Activated CD8-positive, alpha-beta memory T cell treated with anti-CD3 and anti-CD28 coated beads for 24 hours (primary cell): Measurements from ENCODE around the gene DGKB.

Source experiments
- DNase-seq: peaks from one replicate; pipeline ENCODE4 v3.0.0-alpha.2; 2020

The DGKB gene

DNA sequence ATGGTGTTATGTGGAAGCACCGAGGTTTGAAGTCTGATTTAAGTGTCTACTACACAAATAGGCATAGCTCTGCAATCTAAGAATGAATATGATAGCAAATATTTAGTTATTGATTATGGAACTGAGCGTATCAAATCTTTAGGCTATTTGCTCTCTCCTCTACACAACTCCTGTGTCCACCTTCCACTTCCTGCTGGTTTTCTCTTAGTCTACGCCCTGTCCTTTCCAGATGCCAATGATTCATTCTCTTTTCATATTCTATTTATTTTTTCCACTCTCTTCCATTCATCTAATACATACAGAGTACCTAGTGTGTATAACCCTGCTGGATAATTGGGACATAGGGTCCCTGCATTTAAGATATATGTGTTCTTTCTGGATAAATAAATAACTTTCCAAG is 83.7 kb downstream of the DGKB start:
- no peak for DNase-seq

DNA sequence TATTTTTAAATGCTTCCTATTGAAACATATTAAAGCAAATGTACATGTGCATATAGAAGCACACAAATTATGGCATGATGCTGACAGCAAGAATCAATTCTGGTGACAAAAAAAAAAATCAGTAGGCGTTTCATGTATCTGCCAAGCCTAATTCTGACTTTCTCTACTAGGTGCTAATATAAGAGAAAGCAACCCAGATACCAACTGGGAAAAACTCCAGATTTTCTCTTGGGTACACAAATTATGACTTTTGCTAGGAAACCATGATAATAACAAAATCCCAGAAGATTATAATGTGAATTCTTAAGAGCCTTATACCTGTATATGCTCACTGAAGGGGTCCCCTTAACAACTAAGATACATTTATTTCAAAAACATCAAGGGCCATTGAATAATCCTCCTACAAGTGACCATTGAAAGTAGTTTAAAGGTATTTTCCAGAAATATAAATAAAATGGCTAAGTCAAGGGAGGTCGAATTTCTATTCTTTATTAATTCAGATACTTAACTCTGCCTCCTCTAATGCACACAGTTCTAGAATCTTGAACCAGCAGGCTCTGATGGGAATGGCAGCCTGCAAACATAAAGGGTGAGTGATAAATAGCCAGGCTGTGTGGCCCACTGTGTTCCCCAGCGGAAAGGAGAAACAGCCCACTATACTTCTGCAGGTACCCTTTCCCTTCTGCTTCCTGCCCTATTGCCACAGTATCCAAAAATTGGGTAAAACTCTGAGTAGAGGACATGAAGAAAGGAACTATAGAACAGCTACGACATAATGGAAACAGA is 84.5 kb downstream of the DGKB start:
- DNase-seq = no peak

DNA sequence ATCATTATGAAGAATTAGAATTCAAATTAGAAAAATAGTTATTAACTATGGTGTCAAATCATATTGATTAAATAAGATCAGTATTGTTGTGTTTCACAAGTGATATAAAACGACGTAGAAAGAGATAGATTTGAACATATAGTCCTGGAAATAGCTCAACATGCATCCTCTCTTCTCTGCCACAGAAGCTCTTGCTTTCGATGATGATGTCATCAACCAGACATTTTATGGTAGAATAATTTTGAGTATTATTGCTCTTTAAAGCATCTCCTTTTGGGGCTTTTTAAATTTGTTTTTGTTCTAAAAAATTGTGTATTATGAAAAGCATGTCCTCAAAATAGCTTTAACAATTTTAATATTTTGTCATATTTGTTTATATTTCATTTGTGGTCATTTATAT is 95.0 kb downstream of the DGKB start:
- no peak for DNase-seq

DNA sequence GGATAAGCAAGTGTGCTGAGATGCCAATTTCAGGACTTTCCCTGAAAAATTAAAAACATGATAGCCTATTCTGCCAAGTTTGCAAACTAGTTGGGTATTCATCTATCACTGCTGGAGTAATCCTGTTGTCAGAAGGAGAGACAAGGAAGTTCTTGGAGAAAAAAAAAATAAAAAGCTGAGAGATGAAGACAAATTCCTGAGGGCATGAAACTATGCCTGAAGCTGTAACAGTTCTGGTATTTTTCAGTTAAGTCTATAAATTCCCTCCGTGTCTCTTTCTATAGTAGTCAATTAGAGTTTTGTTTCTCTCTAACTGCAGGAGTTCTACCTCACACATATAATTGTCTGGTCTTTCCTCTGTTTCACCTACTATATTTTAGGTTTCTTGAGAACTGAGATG is 95.7 kb downstream of the DGKB start:
- no peak for DNase-seq

DNA sequence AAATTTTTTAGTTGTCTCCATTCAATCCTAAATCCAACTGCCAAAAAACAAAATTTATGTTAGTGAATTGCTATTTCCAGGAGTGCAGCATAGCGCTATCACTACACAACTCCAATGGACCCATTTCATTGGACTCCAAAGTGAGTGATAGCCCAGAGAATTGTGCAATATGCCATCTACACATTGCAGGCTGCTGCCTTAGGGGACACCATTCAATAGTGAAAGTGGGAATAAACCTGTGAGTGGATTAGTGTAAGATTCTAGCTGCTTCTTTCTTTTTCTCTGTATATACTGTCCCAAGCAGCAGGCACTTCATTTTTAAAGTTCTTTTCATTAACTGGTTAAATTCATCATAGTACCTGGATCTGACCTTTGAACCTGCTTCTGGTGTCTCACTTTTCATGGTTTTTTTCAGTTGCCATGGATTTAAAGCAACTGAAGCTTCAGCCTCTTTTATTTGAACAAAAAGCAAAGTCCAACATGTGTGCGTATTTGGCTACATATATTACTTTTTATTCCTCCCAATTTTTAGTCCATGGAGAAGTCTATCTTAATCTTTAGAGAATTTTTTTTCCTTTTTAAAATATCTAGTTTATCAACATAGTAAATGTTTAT is 97.3 kb downstream of the DGKB start:
- DNase-seq = no peak

DNA sequence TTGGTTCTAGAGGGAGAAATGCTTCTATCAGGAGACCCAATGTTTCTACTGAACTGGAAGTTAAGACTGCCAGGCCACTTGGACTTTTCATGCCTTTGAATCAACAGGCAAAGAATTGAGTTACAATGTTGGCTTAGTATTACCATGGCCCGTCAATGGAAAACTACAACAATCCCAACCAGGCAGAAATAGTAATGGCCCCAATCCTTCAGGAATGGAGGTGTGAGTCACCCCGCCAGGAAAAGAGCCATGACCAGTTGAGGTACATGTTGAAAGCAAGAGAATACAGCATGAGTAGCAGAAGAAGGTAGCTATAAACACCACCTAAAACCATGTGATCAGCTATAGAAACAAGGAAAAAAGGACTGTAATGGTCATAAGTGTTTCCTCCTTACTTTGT is 101.9 kb downstream of the DGKB start:
- DNase-seq = no peak

DNA sequence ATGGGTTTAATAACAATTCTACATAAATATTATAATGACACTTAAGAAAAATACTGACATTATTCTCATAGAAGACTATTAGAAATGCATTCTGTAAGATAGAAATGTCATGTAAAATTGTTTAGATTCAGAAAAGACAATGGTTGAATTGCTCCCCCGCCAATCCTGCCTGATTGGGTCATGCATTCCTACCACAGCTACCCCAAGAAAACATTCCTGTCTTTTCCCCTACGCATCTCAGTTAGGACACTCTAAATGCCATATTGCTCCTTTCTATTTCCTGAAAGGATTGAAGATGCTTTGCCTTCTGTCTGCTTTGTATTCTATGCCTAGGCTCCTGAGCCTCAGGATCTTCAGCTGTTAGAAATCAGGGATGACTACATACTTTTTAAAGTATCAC is 109.4 kb downstream of the DGKB start:
- no peak for DNase-seq

DNA sequence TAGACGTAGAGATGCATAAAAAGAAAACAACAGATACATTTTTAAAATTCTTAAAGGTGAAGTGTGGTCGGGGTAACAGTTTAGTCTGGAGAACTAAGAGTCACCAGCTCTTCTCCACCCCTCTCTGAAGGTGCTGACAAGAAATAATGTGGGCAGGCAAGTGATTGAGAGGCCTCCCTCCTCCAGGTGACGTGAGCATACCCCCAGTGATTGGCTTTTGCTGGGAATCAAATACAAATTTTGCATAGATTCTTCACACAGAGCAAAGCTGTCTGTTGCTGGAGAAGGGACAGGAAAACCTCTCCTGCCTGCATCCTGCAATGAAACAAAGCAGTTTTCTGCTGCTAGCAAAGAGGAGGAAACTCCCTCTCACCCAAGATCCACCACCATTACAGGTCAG is 115.0 kb downstream of the DGKB start:
- DNase-seq = no peak

DNA sequence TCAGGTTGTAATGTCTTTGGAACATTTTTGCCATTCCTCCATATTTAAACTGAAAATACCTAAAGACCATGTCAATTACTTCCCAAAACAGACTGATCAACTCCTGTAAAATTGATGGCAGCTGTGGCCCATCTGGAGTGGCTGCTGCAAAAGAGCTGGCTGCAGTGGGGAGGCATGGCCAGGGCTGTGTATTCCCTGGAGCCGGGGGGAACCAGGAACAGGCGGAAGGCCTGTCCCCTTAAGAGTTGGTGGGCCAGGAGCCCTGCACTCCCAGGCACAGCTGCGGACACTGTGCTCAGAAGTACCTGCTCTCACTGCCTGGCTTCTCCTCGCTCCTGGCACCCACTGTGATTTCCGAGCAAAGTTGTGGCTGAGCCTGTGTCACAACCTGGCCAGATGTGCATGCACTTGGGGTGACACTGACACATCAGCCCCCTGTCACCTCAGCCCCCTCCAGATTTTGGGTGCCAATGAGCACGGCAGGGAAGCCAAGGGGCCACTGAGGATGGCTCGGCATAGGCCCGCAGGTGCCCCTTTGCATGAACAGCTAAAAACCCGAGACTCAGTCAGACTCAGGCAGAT is 116.1 kb downstream of the DGKB start:
- no peak for DNase-seq

DNA sequence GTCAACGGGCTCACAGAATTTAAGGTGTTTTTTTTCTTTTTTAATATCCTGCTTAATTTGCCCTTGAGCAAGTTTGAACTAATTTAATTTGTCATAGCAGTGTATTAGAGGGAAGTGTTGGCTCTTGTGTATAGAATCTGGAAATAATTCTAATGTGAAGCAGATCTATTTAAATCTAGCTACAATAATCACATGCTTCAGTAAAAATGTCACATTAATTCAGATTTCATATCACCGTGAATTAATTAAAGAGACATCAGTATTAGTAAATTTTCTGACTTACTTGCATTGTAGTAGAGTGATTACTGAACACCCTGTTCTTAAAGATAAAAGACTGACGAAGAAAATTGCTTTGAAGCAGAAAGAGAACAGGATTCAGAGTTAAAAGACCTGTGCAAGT is 124.7 kb downstream of the DGKB start:
- no peak for DNase-seq

DNA sequence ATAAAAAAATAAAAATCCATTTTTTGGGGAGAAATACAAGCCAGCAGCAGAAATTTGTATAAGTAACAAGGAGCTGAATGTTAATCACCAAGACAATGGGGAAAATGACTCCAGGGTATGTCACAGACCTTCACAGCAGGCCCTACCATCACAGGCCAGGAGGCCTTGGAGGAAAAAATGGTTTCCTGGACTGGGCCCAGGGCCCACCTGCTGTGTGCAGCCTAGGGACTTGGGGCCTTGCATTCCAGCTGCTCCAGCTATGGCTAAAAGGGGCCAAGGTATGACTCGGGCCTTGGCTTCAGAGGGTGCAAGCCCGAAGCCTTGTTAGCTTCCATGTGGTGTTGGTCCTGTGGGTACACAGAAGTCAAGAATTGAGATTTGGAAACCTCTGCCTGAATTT is 126.3 kb downstream of the DGKB start:
- DNase-seq = no peak

DNA sequence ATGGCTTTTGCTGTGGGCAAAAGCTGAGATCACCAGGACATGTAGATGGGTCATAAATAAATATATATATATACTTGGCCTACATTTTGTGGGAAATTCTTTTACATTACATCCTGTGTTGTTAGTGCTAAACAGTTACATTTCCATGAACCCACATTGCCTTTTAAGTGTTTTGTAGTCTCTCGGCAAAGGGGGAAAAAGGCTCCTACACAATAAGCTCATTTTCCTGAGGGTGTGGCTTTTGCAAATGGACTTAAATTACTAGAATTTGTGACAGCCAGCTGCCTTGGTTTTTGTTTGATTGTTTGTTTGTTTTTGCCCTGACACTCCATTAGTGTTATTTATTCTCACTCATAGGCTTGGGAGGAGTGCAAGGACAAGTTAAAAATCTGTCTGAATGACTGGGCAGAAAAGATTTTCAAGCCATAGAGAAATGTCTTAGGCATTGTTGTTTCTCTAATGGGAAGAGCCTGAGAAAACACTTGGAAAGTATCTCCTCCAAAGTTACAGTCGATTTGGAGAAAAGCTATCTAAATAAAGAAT is 128.8 kb downstream of the DGKB start:
- DNase-seq = no peak

DNA sequence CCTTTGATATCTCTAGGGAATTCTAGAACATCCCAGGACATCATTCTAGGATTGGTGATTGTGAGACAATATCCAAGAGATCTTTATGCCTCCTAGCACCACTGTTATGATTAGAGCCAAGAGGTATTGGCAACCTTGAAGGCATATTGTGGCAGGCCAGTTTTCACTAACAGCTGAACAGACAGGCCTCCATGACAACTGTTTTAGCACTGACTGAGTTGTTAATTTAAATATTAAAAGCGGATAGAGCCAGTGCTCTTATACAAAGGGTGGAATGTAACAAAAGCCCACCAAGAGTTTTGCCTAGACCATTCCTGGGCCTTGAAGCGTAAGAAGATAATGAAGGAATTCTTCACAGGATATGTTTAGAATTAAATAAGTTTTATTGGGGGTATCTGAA is 131.9 kb downstream of the DGKB start:
- DNase-seq = no peak

DNA sequence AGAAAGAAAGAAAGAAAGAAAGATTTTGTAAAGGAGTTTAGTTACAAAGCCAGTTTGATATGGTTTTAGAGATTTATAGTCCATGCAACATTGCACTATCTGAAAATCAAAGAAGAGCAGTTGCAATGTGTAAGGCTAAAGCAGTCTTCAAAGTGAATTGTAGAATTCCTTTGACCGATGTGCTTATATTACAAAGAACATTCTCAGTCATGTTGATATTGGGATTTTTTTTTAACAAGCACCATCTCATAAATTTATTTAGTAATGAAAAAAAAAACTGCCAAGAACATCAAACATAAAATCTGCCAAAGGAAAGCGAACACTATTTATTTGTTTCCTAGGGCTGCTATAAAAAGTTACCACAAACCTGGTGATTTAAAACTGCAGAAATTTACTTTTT is 133.3 kb downstream of the DGKB start:
- DNase-seq = no peak

DNA sequence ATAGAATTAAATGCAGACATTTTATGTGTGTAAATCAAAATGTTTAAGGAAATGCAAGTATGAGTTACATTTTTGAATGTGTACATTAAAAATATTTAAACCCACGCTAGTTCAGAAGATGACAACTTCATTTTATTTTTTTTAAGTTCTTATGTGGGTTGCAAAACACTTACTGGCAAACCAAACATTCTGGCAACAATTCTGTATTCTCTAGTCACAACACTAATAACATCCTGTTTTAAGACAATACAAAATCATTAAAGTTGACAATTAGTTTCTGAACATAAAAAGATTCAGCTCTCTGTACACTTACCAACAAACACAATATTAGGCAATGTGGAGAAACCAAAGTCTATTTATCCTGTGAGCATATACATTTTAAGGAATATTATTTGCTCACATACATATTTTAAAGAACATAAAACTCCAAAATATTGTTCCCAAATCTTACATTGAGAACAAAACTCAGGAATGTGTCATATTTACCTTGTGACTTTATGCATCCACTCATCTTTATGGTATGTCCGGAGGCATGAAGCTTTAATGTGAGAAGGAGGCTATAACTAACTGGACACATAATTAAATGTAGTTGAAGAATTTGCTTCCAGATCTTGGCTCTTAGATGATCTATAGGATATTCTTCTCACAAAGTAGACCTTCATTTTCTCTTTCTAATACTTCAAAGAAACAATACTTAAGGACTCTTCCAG is 134.7 kb downstream of the DGKB start:
- no peak for DNase-seq

DNA sequence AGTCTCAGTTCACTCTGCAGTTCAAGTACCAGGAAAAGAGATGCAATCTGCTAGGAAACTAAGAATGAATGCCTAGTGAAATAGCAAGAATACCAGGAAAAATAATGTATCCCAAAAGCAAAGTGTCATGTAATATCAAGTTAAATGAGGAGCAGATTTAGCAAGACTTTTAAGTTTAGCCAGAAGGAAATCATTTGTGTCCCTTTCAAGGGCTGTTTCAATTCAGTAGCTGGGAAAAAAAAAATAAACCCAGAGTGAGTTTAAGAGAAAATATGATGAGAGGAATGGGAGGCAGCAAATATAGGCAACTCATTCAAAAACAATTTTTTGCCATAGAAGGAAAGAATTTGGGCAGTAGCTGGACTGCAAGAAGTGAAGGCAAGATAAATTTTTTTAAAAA is 135.8 kb downstream of the DGKB start:
- DNase-seq = no peak

DNA sequence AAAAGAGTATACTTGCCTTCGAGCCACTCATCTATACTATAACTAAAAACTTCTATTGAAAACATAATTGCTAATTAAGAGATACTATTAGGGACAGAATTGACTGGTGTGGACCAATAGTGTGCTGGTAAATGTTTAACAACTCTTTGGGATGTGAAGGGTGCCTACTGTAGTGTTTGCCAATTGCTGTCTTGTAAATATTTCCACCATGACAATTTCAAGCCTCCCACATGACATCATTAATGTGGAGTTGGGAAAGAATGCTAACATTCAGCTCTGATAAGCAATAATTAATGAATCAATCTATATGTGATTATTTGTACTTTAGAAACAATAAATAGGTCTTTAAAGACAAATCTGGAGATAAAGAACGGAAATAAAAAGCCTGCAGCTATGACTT is 136.8 kb downstream of the DGKB start:
- no peak for DNase-seq

DNA sequence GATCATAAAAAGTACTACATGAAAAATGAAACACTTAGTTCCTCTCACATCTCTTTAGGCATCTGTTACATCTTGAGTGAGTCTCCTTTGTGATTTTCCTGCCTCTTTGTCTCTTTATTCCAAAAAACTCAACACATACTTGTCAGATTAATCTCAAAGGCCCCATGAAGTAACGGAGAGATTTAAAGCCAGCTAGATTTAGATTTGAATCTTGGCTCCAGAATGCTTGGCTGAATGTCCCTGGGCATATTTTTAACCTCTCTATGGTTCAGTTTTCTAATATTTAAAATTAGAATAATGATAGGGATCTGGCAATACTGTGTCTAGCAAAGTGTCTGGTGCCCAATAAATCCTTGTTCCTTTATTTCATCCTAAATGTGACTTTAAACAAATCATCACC is 140.0 kb downstream of the DGKB start:
- DNase-seq = no peak

DNA sequence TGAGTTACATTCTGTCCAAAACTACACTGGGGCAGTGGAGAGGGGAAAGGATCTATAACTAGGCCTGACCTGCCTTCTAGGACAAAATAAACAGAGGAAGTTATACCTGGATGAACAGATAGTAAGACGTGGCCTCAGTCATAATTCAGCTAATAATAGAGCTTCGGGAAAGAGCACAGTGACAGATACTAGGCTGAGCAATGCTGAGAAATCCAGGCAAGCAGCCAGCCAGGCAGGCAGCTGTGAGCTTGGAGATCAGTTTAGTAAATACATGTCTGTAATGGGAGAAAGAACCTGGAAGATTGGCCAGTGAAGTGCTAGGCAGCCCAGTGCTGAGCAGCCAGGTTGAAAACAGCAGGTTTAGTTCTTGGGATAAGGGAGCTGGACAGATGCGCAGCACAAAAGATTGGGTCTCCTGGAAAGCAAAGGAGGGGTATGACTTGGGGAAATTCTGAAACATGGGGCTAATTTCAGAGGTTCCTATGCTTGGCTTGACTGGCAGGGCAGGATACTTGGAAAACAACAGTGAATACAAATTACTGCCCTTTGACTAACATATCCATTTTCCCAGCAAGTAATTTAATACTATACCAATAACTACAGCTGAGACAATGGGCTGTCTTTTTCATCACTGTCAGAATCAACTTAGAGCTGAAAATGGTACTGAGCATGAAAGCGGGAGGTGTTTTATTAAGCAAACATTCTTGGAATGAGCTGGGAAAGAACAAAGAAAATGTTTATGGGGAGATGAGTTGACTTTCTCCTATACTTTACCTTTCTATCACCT is 140.8 kb downstream of the DGKB start:
- DNase-seq = no peak

DNA sequence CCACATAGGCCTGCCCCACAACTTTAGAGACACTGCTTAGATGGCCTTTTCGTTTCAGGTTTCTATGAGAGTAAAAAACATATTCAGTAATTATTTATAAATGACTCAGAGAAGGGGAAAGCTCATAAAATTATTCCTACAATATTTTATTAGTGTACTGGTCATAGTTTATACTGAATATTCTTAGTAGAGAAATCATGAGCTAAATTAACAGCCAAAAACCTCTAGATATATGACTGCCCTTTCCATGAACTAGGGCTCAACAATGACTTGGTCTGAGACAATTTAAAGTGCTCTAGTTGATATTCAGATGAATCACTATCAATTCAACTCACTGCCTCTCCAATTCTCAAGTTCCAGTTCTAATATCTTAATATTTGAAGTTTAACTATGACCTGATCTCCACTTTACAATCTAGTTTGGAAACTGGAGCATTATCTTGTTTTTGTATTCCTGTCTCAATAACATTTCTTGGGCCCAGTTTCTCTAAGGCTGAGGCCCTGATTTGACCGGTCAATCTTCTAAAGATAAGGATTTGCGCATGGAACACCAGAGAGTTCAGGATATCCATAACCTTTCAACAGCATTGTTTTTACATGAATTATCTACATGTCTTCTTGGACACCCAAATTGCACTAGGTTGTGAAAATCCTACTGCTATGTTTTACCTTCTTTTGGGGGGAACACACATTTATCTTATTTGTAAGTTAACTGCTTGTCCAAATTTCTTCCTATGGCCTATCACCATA is 141.6 kb downstream of the DGKB start:
- no peak for DNase-seq

DNA sequence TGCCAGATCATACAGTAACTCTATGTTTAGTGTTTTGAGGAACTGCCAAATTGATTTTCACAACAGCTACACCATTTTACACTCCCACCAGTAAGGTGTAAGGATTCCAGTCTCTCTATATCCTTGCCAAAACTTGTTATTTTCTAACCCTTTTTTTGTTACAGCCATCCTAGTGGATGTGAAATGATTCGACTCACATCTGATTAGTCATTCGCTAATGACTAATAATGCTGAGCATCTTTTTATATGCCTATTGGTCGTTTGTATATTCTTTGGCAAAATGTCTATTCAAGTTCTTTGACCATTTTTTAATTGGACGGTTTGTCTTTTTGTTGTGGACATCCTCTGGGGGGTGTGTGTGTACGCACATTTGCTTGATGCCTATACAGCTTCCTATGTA is 142.8 kb downstream of the DGKB start:
- no peak for DNase-seq

DNA sequence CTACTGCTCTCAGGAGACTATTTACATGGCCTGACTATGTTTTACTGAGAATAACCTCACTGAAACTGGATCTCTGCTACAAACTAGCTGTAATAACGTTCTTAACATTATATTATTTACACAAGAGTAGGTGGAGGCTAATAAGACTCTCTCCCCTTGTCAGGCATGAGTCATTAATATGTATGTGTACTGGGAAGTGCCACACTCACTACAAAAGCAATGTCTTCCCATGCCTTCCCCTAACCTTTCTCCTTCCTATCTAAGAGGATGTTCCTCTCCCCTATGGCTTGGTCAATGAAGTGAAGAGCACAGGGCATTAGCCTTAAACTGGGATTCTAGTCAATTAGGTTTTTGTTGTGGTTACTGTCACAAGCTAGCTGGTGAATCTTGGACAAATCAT is 147.9 kb downstream of the DGKB start:
- DNase-seq = no peak
